GM23338 (cell line): ENCODE results near the gene GPR119.

ENCODE experiments used
- CREB1 ChIP-seq: fragments of 250-450 bp; sonication (Bioruptor Pico); IDR thresholded peaks from 2 replicates; pipeline ENCODE4 v1.5.0; 2020; ENCODE audit warnings: low read depth, mild to moderate bottlenecking, moderate library complexity
- CTCF ChIP-seq, 2 experiments: fragments of 200-600 bp in 1 of 2; sonication (generic) in 1 of 2; conservative IDR thresholded peaks; 2 replicates each; pipeline versions ENCODE4 v1.5.1 to v1.6.1; 2016 to 2017; ENCODE audit warnings: antibody characterized with exemption in 2 of 2, low read depth in 2 of 2, mild to moderate bottlenecking in 2 of 2, moderate library complexity in 1 of 2
- EZH2 ChIP-seq: fragments of 200-600 bp; sonication (generic); IDR thresholded peaks from one replicate; pipeline ENCODE4 v1.8.0; 2017; ENCODE audit warnings: antibody characterized with exemption, mild to moderate bottlenecking, low read depth; ENCODE audit not compliant: unreplicated experiment
- EZH2phosphoT487 ChIP-seq: fragments of 200-600 bp; sonication (generic); IDR thresholded peaks from one replicate; pipeline ENCODE4 v1.8.1; 2018; ENCODE audit warnings: antibody characterized with exemption; ENCODE audit not compliant: unreplicated experiment
- JUNB ChIP-seq: IDR thresholded peaks from one replicate; pipeline ENCODE4 v1.6.1; 2016; ENCODE audit warnings: antibody characterized with exemption; ENCODE audit not compliant: unreplicated experiment
- POLR2AphosphoS5 ChIP-seq: IDR thresholded peaks from 2 replicates; pipeline ENCODE4 v1.6.1; 2016; ENCODE audit warnings: antibody characterized with exemption, low read depth
- REST ChIP-seq: IDR thresholded peaks from one replicate; pipeline ENCODE4 v1.6.1; 2018; ENCODE audit warnings: antibody characterized with exemption; ENCODE audit not compliant: unreplicated experiment
- STAT1 ChIP-seq: IDR thresholded peaks from one replicate; pipeline ENCODE4 v1.6.1; 2016; ENCODE audit warnings: antibody characterized with exemption; ENCODE audit not compliant: unreplicated experiment
- ZNF331 ChIP-seq: fragments of 250-450 bp; sonication (Bioruptor Pico); IDR thresholded peaks from 2 replicates; pipeline ENCODE4 v1.5.0; 2020; ENCODE audit warnings: low read depth, mild to moderate bottlenecking, moderate library complexity

GRCh38 chrX:130351567-130351966, 33.9 kb downstream of the GPR119 start:
- no peak for TF ChIP-seq CTCF (conservative IDR thresholded peaks at IDR 0.05; ENCODE audit: low read depth in 2 of 2)
- TF ChIP-seq CREB1 (CRISPR knock-in tag): no peak
- TF ChIP-seq REST: no peak
- no peak for TF ChIP-seq POLR2AphosphoS5
- TF ChIP-seq STAT1: no peak
- TF ChIP-seq EZH2phosphoT487: no peak
- no peak for TF ChIP-seq ZNF331 (CRISPR knock-in tag)
- no peak for TF ChIP-seq JUNB
- TF ChIP-seq EZH2: no peak
